GM12878 (cell line): ENCODE results near the gene EYS. TPM values are rescaled to one million over a fixed set of nuclear protein-coding genes. Genes with fewer than 3 reads are reported as not detected.

Experiments
- ATAC-seq: fragments of 200-7000 bp; cut with Tn5 transposase; 3 replicates; pipeline ENCODE4 v1.9.1; 2020; ENCODE audit warnings: mild to moderate bottlenecking, moderate library complexity
- BruUV-seq: library from RNA; stranded (reverse); fragments of 400-500 nt; replicated peaks from 2 replicates; lab custom pipeline; 2021; lab: Mats Ljungman, UMichigan
- CTCF ChIA-PET: fragments of 300-600 bp; sonication (Branson Sonifier 250); formaldehyde crosslinking; extraction: SDS; loops from one replicate; lab custom pipeline; 2021; ENCODE audit warnings: inconsistent platforms; lab: Yijun Ruan, JAX
- POLR2A ChIA-PET: fragments of 350-600 bp; formaldehyde crosslinking; extraction: SDS; loops from one replicate; lab custom pipeline; 2021; ENCODE audit warnings: inconsistent platforms; lab: Charles Lee
- RAD21 ChIA-PET: fragments of 300-600 bp; sonication (Branson Sonifier 250); formaldehyde crosslinking; loops from one replicate; lab custom pipeline; 2023; ENCODE audit warnings: antibody characterized with exemption; ENCODE audit not compliant: unreplicated experiment; lab: Charles Lee
- SMC1A ChIA-PET: fragments of 300-600 bp; sonication (Branson Sonifier 250); formaldehyde crosslinking; loops from one replicate; lab custom pipeline; 2023; ENCODE audit not compliant: unreplicated experiment, uncharacterized antibody; lab: Charles Lee
- DNase-seq: peaks from one replicate; pipeline ENCODE4 v3.0.0-alpha.2; 2011; ENCODE audit warnings: low read depth, low spot score
- FAIRE-seq: peaks from 3 replicates; lab custom pipeline; 2011; peaks lifted over from hg19 to GRCh38; lab: Jason Lieb, UNC
- H2AFZ ChIP-seq: 2 replicates; pipeline ENCODE4 v1.6.0; 2011; ENCODE audit warnings: low read depth, low read length, control low read depth; ENCODE audit not compliant: control insufficient read depth
- H3K27ac ChIP-seq: 2 replicates; pipeline ENCODE4 v1.5.1; 2011; ENCODE audit warnings: control low read depth; ENCODE audit not compliant: control insufficient read depth, insufficient read depth
- H3K27me3 ChIP-seq, 2 experiments: replicated peaks in 1 of 2; 2 replicates each; pipeline versions ENCODE4 v1.6.0 to v1.6.1; 2011; ENCODE audit warnings: low read length in 1 of 2; ENCODE audit not compliant: control insufficient read depth in 2 of 2, insufficient read depth in 2 of 2
- H3K36me3 ChIP-seq, 2 experiments: 2 replicates each; pipeline ENCODE4 v1.5.1; 2011; ENCODE audit warnings: low read length in 1 of 2; ENCODE audit not compliant: control insufficient read depth in 2 of 2, insufficient read depth in 2 of 2
- H3K4me1 ChIP-seq: 2 replicates; pipeline ENCODE4 v1.6.1; 2011; ENCODE audit warnings: mild to moderate bottlenecking, low read length, moderate library complexity, mixed read lengths; ENCODE audit not compliant: control insufficient read depth, insufficient read depth
- H3K4me2 ChIP-seq: 2 replicates; pipeline ENCODE4 v1.6.0; 2011; ENCODE audit warnings: control low read depth; ENCODE audit not compliant: control insufficient read depth, insufficient read depth
- H3K4me3 ChIP-seq: fragments of 200-600 bp; sonication (generic); 2 replicates; pipeline ENCODE4 v1.5.1; 2016
- H3K79me2 ChIP-seq: 2 replicates; pipeline ENCODE4 v1.6.0; 2011; ENCODE audit warnings: low read length; ENCODE audit not compliant: control insufficient read depth, insufficient read depth
- H3K9ac ChIP-seq: 2 replicates; pipeline ENCODE4 v1.8.0; 2011; ENCODE audit warnings: low read length, control low read depth, mixed read lengths; ENCODE audit not compliant: control insufficient read depth, insufficient read depth
- H3K9me3 ChIP-seq: replicated peaks from 3 replicates; pipeline ENCODE4 v1.5.1; 2011; ENCODE audit warnings: mild to moderate bottlenecking, low read length; ENCODE audit not compliant: control insufficient read depth, insufficient read depth
- H4K20me1 ChIP-seq: 2 replicates; pipeline ENCODE4 v1.6.0; 2011; ENCODE audit not compliant: control insufficient read depth, insufficient read depth
- CBFB ChIP-seq: IDR thresholded peaks from 2 replicates; pipeline ENCODE4 v1.6.1; 2016; ENCODE audit warnings: antibody characterized with exemption, low read depth
- CREB1 ChIP-seq: IDR thresholded peaks from 2 replicates; pipeline ENCODE4 v1.6.1; 2012; ENCODE audit warnings: low read depth, mild to moderate bottlenecking, inconsistent platforms
- ESRRA ChIP-seq: IDR thresholded peaks from 2 replicates; pipeline ENCODE4 v1.6.1; 2012; ENCODE audit warnings: mild to moderate bottlenecking, low read length, improper control_type of control experiment
- IRF4 ChIP-seq: IDR thresholded peaks from 2 replicates; pipeline ENCODE4 v1.6.1; 2011; ENCODE audit warnings: low read depth, low read length
- KDM1A ChIP-seq: fragments of 200-600 bp; sonication (generic); IDR thresholded peaks from 2 replicates; pipeline ENCODE4 v1.6.1; 2016; ENCODE audit warnings: borderline replicate concordance
- MTA2 ChIP-seq: fragments of 450-650 bp; IDR thresholded peaks from 2 replicates; pipeline ENCODE4 v1.6.1; 2016; ENCODE audit warnings: low read depth, mild to moderate bottlenecking, moderate library complexity
- PAX5 ChIP-seq: IDR thresholded peaks from 2 replicates; pipeline ENCODE4 v1.6.1; 2011; ENCODE audit warnings: low read depth, low read length, borderline replicate concordance
- POLR2AphosphoS5 ChIP-seq: IDR thresholded peaks from 2 replicates; pipeline ENCODE4 v1.6.1; 2011; ENCODE audit warnings: mild to moderate bottlenecking, low read length, inconsistent platforms
- RAD21 ChIP-seq: IDR thresholded peaks from 2 replicates; pipeline ENCODE4 v1.6.1; 2011; ENCODE audit warnings: mild to moderate bottlenecking, low read depth, low read length, moderate library complexity; ENCODE audit not compliant: insufficient read depth
- RBBP5 ChIP-seq: fragments of 200-600 bp; sonication (generic); conservative IDR thresholded peaks from 2 replicates; pipeline ENCODE4 v1.6.1; 2016
- RELA ChIP-seq: fragments of 450-650 bp; IDR thresholded peaks from 2 replicates; pipeline ENCODE4 v1.8.0; 2014; ENCODE audit warnings: borderline replicate concordance; ENCODE audit not compliant: partially characterized antibody
- SUZ12 ChIP-seq: fragments of 200-600 bp; sonication (generic); IDR thresholded peaks from one replicate; pipeline ENCODE4 v1.6.1; 2018; ENCODE audit warnings: antibody characterized with exemption, mild to moderate bottlenecking; ENCODE audit not compliant: unreplicated experiment
- USF2 ChIP-seq: IDR thresholded peaks from 2 replicates; pipeline ENCODE4 v1.6.1; 2011; ENCODE audit warnings: low read depth, low read length, improper control_type of control experiment, borderline replicate concordance
- WGBS: methylation state at CpG from one replicate; pipeline ENCODE4 v1.1.6; 2016; ENCODE audit warnings: low lambda C conversion rate; ENCODE audit not compliant: insufficient replicate concordance, insufficient coverage; ENCODE audit errors: missing lambda C conversion rate; 5-methylcytosine and 5-hydroxymethylcytosine counted together
- in situ Hi-C: fragments of 300-500 bp; cut with MboI; formaldehyde crosslinking; loops from 9 replicates; pipeline ENCODE4 v1.14.3; 2018; ENCODE audit warnings: mixed read lengths
- intact Hi-C: fragments of 100-400 bp; cut with micrococcal nuclease; formaldehyde crosslinking; loops from one replicate; pipeline ENCODE4 v1.14.2; 2022; ENCODE audit not compliant: unreplicated experiment
- polyA plus RNA-seq, 11 experiments: library from polyadenylated mRNA; depleted of rRNA in 4 of 11; unstranded in 6 of 11; stranded (reverse) in 5 of 11; fragments of >200 nt; fragmentation: Nextera tagmentation in 4 of 11; fragmentation: Illumina TruSeq in 1 of 11; extraction: Ambion mirVana in 4 of 11; extraction: Trizol in 1 of 11; gene quantifications; 1 replicate in 1 of 11; 2 replicates in 10 of 11; pipeline versions ENCODE4 v1.2.1 to v1.2.3, GENCODE V29; 2011 to 2016; ENCODE audit warnings: inconsistent platforms in 2 of 11, missing spikeins in 2 of 11, low read depth in 1 of 11
- total RNA-seq, 4 experiments: library from RNA; depleted of rRNA in 3 of 4; stranded (reverse); fragments of >200 nt in 3 of 4; fragmentation: Illumina TruSeq in 1 of 4; extraction: Trizol in 1 of 4; gene quantifications; 2 replicates each; pipeline versions ENCODE4 v1.2.1 to v1.2.3, GENCODE V29; 2013 to 2021
- TF ChIP-seq, protein P1 (sequence below): IDR thresholded peaks from 2 replicates; pipeline ENCODE4 v1.6.1; 2012; ENCODE audit warnings: improper control_type of control experiment, low read depth, low read length; ENCODE audit not compliant: insufficient replicate concordance
- TF ChIP-seq, protein P2 (sequence below): fragments of 450-650 bp; IDR thresholded peaks from 2 replicates; pipeline ENCODE4 v1.6.1; 2018; ENCODE audit warnings: mild to moderate bottlenecking, low read depth, moderate library complexity; ENCODE audit not compliant: partially characterized antibody
- TF ChIP-seq, protein P3 (sequence below): IDR thresholded peaks from 2 replicates; pipeline ENCODE4 v1.6.1; 2012; ENCODE audit warnings: low read depth, low read length, improper control_type of control experiment

Gene EYS
- total and polyA plus RNA-seq, 10 of the 15 experiments (the other 5 are each of a cell fraction or from before 2014, with no cell fraction given): under 0.01 to 0.14 (median 0.02) TPM; not detected in 1

GRCh38 chr6:63897459-63897858 lies 1809.6 kb downstream of the EYS start:
- SMC1A ChIA-PET: interaction anchor here (1.1 kb wide), 1 partner anchor 11 kb away, joined by 6 read pairs; no protein-coding TSS in a partner anchor
- CTCF ChIA-PET: no interaction called here
- 31% methylated on average over 3 of the region's 3 CpGs for WGBS
- POLR2A ChIA-PET: no interaction called here
- Histone ChIP-seq H4K20me1 (no peaks in the 10 kb centered on the region), H3K9me3 (no peaks in the 10 kb centered on the region), H3K4me2 (no peak overlapping the region), H3K4me3 (no peak overlapping the region), H3K79me2 (no peaks in the 10 kb centered on the region), H2AFZ (no peak overlapping the region), H3K27ac (no peak overlapping the region), H3K9ac (no peak overlapping the region), H3K27me3 (no peaks in the 10 kb centered on the region), H3K36me3 (no peaks in the 10 kb centered on the region), H3K4me1 (no peaks in the 10 kb centered on the region)
- in situ Hi-C loops (no loop called here), intact Hi-C loops (no loop called here)
- ATAC-seq (no peak), DNase-seq (no peak), FAIRE-seq (no peak)
- BruUV-seq: no TSS peak
- RAD21 ChIA-PET: no interaction called here
- TF ChIP-seq MTA2: no peak
- no peak for TF ChIP-seq RAD21
- TF ChIP-seq PAX5: no peak
- no peak for TF ChIP-seq SUZ12
- TF ChIP-seq, protein P1, sequence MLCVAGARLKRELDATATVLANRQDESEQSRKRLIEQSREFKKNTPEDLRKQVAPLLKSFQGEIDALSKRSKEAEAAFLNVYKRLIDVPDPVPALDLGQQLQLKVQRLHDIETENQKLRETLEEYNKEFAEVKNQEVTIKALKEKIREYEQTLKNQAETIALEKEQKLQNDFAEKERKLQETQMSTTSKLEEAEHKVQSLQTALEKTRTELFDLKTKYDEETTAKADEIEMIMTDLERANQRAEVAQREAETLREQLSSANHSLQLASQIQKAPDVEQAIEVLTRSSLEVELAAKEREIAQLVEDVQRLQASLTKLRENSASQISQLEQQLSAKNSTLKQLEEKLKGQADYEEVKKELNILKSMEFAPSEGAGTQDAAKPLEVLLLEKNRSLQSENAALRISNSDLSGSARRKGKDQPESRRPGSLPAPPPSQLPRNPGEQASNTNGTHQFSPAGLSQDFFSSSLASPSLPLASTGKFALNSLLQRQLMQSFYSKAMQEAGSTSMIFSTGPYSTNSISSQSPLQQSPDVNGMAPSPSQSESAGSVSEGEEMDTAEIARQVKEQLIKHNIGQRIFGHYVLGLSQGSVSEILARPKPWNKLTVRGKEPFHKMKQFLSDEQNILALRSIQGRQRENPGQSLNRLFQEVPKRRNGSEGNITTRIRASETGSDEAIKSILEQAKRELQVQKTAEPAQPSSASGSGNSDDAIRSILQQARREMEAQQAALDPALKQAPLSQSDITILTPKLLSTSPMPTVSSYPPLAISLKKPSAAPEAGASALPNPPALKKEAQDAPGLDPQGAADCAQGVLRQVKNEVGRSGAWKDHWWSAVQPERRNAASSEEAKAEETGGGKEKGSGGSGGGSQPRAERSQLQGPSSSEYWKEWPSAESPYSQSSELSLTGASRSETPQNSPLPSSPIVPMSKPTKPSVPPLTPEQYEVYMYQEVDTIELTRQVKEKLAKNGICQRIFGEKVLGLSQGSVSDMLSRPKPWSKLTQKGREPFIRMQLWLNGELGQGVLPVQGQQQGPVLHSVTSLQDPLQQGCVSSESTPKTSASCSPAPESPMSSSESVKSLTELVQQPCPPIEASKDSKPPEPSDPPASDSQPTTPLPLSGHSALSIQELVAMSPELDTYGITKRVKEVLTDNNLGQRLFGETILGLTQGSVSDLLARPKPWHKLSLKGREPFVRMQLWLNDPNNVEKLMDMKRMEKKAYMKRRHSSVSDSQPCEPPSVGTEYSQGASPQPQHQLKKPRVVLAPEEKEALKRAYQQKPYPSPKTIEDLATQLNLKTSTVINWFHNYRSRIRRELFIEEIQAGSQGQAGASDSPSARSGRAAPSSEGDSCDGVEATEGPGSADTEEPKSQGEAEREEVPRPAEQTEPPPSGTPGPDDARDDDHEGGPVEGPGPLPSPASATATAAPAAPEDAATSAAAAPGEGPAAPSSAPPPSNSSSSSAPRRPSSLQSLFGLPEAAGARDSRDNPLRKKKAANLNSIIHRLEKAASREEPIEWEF: no peak
- TF ChIP-seq, protein P2, sequence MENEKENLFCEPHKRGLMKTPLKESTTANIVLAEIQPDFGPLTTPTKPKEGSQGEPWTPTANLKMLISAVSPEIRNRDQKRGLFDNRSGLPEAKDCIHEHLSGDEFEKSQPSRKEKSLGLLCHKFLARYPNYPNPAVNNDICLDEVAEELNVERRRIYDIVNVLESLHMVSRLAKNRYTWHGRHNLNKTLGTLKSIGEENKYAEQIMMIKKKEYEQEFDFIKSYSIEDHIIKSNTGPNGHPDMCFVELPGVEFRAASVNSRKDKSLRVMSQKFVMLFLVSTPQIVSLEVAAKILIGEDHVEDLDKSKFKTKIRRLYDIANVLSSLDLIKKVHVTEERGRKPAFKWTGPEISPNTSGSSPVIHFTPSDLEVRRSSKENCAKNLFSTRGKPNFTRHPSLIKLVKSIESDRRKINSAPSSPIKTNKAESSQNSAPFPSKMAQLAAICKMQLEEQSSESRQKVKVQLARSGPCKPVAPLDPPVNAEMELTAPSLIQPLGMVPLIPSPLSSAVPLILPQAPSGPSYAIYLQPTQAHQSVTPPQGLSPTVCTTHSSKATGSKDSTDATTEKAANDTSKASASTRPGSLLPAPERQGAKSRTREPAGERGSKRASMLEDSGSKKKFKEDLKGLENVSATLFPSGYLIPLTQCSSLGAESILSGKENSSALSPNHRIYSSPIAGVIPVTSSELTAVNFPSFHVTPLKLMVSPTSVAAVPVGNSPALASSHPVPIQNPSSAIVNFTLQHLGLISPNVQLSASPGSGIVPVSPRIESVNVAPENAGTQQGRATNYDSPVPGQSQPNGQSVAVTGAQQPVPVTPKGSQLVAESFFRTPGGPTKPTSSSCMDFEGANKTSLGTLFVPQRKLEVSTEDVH: no peak
- TF ChIP-seq KDM1A: no peak
- no peak for TF ChIP-seq RELA
- TF ChIP-seq RBBP5: no peak
- TF ChIP-seq POLR2AphosphoS5: no peak
- TF ChIP-seq IRF4: no peak
- TF ChIP-seq, protein P3, sequence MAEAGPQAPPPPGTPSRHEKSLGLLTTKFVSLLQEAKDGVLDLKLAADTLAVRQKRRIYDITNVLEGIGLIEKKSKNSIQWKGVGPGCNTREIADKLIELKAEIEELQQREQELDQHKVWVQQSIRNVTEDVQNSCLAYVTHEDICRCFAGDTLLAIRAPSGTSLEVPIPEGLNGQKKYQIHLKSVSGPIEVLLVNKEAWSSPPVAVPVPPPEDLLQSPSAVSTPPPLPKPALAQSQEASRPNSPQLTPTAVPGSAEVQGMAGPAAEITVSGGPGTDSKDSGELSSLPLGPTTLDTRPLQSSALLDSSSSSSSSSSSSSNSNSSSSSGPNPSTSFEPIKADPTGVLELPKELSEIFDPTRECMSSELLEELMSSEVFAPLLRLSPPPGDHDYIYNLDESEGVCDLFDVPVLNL: no peak
- no peak for TF ChIP-seq CREB1
- TF ChIP-seq ESRRA: no peak
- TF ChIP-seq USF2: no peak
- no peak for TF ChIP-seq CBFB
